Measurements from ENCODE around the gene ZNRD2.

Gene ZNRD2

GRCh38 chr11:65545853-65546216 is 24.4 kb upstream of the ZNRD2 start:
- H3K36me3 Mint-ChIP-seq: peaks cover 14 to 16% of the 10 kb centered on the region in 2 donors
- DNase-seq (no peak), ATAC-seq (replicated peaks) (peak in 1 of 2 donors; percentile 0)
- H3K9me3 Mint-ChIP-seq: no peaks in the 10 kb centered on the region
- no peaks in the 10 kb centered on the region for H3K27me3 Mint-ChIP-seq
- peaks cover 54 to 72% of the 10 kb centered on the region in 2 donors for H3K4me1 Mint-ChIP-seq
- H3K4me3 Mint-ChIP-seq: peak overlapping the region; percentile 80 to 83
- peak overlapping the region; percentile 82 for H3K27ac Mint-ChIP-seq

- peak; percentile 95 for DNase-seq
- Mint-ChIP-seq H3K4me1 (peaks cover 54 to 72% of the 10 kb centered on the region in 2 donors), H3K27me3 (no peaks in the 10 kb centered on the region), H3K9me3 (no peaks in the 10 kb centered on the region), H3K4me3 (peak overlapping the region; percentile 80 to 83), H3K36me3 (peaks cover 16 to 18% of the 10 kb centered on the region in 2 donors), H3K27ac (peak overlapping the region; percentile 92)
- ATAC-seq (replicated peaks): peak; percentile 88 to 92
Measured at GRCh38 chr11:65546217-65546958, 23.9 kb upstream of the ZNRD2 start.

- Mint-ChIP-seq H3K27me3 (no peaks in the 10 kb centered on the region), H3K9me3 (no peaks in the 10 kb centered on the region), H3K27ac (peak overlapping the region; percentile 32), H3K4me3 (peak overlapping the region; percentile 53 to 62), H3K4me1 (peaks cover 61 to 72% of the 10 kb centered on the region in 2 donors), H3K36me3 (peaks cover 17 to 20% of the 10 kb centered on the region in 2 donors)
- ATAC-seq (replicated peaks): no peak
- no peak for DNase-seq
Measured at GRCh38 chr11:65547446-65548125, 22.7 kb upstream of the ZNRD2 start.

GRCh38 chr11:65548395-65548794 is 21.9 kb upstream of the ZNRD2 start:
- Mint-ChIP-seq H3K36me3 (peaks cover 13 to 15% of the 10 kb centered on the region in 2 donors), H3K27ac (peak overlapping the region; percentile 32), H3K9me3 (no peaks in the 10 kb centered on the region), H3K4me3 (peak overlapping the region; percentile 53 to 62), H3K4me1 (peaks cover 62 to 74% of the 10 kb centered on the region in 2 donors), H3K27me3 (no peaks in the 10 kb centered on the region)
- ATAC-seq (replicated peaks): no peak
- DNase-seq: no peak

- ATAC-seq (replicated peaks): no peak
Measured at GRCh38 chr11:65549096-65549495, 21.2 kb upstream of the ZNRD2 start.

GRCh38 chr11:65551572-65552387 is 18.5 kb upstream of the ZNRD2 start:
- peak overlapping the region in 1 of 2 donors; percentile 5 for H3K4me3 Mint-ChIP-seq
- DNase-seq: peak; percentile 71
- H3K36me3 Mint-ChIP-seq: peaks cover 7 to 12% of the 10 kb centered on the region in 2 donors
- peaks cover 51 to 70% of the 10 kb centered on the region in 2 donors for H3K4me1 Mint-ChIP-seq
- peak; percentile 80 to 87 for ATAC-seq (replicated peaks)
- no peaks in the 10 kb centered on the region for H3K27me3 Mint-ChIP-seq
- peak overlapping the region; percentile 76 for H3K27ac Mint-ChIP-seq
- H3K9me3 Mint-ChIP-seq: no peaks in the 10 kb centered on the region

More at GRCh38 chr11:65549096-65549495, 21.2 kb upstream of the ZNRD2 start:
- Mint-ChIP-seq H3K27ac (no peak overlapping the region), H3K4me3 (peak overlapping the region in 1 of 2 donors; percentile 4), H3K36me3 (peaks cover 13% of the 10 kb centered on the region in 2 donors), H3K4me1 (peaks cover 58 to 71% of the 10 kb centered on the region in 2 donors), H3K9me3 (no peaks in the 10 kb centered on the region), H3K27me3 (no peaks in the 10 kb centered on the region)
- no peak for DNase-seq

- Mint-ChIP-seq H3K27ac (no peak overlapping the region), H3K9me3 (no peaks in the 10 kb centered on the region), H3K4me3 (peak overlapping the region in 1 of 2 donors; percentile 5), H3K4me1 (peaks cover 53 to 74% of the 10 kb centered on the region in 2 donors), H3K36me3 (peaks cover 7 to 12% of the 10 kb centered on the region in 2 donors), H3K27me3 (no peaks in the 10 kb centered on the region)
- ATAC-seq (replicated peaks) (peak; percentile 4), DNase-seq (no peak)
Measured at GRCh38 chr11:65552388-65552951, 17.8 kb upstream of the ZNRD2 start.

GRCh38 chr11:65553301-65554001 is 16.8 kb upstream of the ZNRD2 start:
- DNase-seq: no peak
- H3K27ac Mint-ChIP-seq: no peak overlapping the region
- H3K27me3 Mint-ChIP-seq: no peaks in the 10 kb centered on the region

GRCh38 chr11:65554057-65554818 is 16.0 kb upstream of the ZNRD2 start:
- Mint-ChIP-seq H3K9me3 (no peaks in the 10 kb centered on the region), H3K27me3 (no peaks in the 10 kb centered on the region), H3K4me1 (peaks cover 41 to 66% of the 10 kb centered on the region in 2 donors), H3K4me3 (no peak overlapping the region), H3K27ac (peak overlapping the region; percentile 25), H3K36me3 (peaks cover 4 to 7% of the 10 kb centered on the region in 2 donors)
- DNase-seq (no peak), ATAC-seq (replicated peaks) (no peak)

More at GRCh38 chr11:65553301-65554001, 16.8 kb upstream of the ZNRD2 start:
- peaks cover 47 to 66% of the 10 kb centered on the region in 2 donors for H3K4me1 Mint-ChIP-seq
- H3K4me3 Mint-ChIP-seq: no peak overlapping the region
- no peaks in the 10 kb centered on the region for H3K9me3 Mint-ChIP-seq
- H3K36me3 Mint-ChIP-seq: peaks cover 4 to 9% of the 10 kb centered on the region in 2 donors
- ATAC-seq (replicated peaks): peak; percentile 27 to 35

GRCh38 chr11:65554842-65555430 is 15.3 kb upstream of the ZNRD2 start:
- peaks cover 44 to 70% of the 10 kb centered on the region in 2 donors for H3K4me1 Mint-ChIP-seq
- no peaks in the 10 kb centered on the region for H3K9me3 Mint-ChIP-seq
- H3K27ac Mint-ChIP-seq: no peak overlapping the region
- no peak for ATAC-seq (replicated peaks)
- no peaks in the 10 kb centered on the region for H3K27me3 Mint-ChIP-seq
- peaks cover 2 to 7% of the 10 kb centered on the region in 2 donors for H3K36me3 Mint-ChIP-seq
- DNase-seq: no peak
- no peak overlapping the region for H3K4me3 Mint-ChIP-seq

- H3K4me1 Mint-ChIP-seq: peaks cover 51 to 77% of the 10 kb centered on the region in 2 donors
- H3K4me3 Mint-ChIP-seq: no peak overlapping the region
- peaks cover 2 to 7% of the 10 kb centered on the region in 2 donors for H3K36me3 Mint-ChIP-seq
- H3K9me3 Mint-ChIP-seq: no peaks in the 10 kb centered on the region
- peaks cover 0 to 4% of the 10 kb centered on the region in 2 donors for H3K27me3 Mint-ChIP-seq
- DNase-seq (no peak), ATAC-seq (replicated peaks) (no peak)
- H3K27ac Mint-ChIP-seq: no peak overlapping the region
Measured at GRCh38 chr11:65555693-65556231, 14.5 kb upstream of the ZNRD2 start.

GRCh38 chr11:65556470-65557279 is 13.6 kb upstream of the ZNRD2 start:
- Mint-ChIP-seq H3K4me1 (peaks cover 46 to 68% of the 10 kb centered on the region in 2 donors), H3K27me3 (peaks cover 0 to 4% of the 10 kb centered on the region in 2 donors), H3K4me3 (peak overlapping the region; percentile 71 to 84), H3K27ac (peak overlapping the region; percentile 75), H3K9me3 (no peaks in the 10 kb centered on the region), H3K36me3 (peaks cover 0 to 2% of the 10 kb centered on the region in 2 donors)
- DNase-seq (no peak), ATAC-seq (replicated peaks) (no peak)
